ENCODE results near the gene SPINK4. TPM values are rescaled to one million over a fixed set of nuclear protein-coding genes. Genes with fewer than 3 reads are reported as not detected.

Gene SPINK4
- total RNA-seq, 1 experiment from 2014 or later = not detected

GRCh38 chr9:33264473-33265177 lies 24.7 kb downstream of the SPINK4 start, which contains the start of the genes BAG1 and CHMP5:
Gene BAG1, minus strand, starts transcription at chr9:33264708.
Gene CHMP5, plus strand, starts transcription at chr9:33265049. Its CDS starts 30 bp downstream, at chr9:33265079.
- H3K27ac Mint-ChIP-seq = peak within 1 kb of the TSS; percentile 95
- peak within 1 kb of the TSS; percentile 98 for H3K4me3 Mint-ChIP-seq
- H3K4me1 Mint-ChIP-seq = peaks cover 13% of the 10 kb centered on the region
- TF ChIP-seq E2F5 (CRISPR knock-in tag; IDR thresholded peaks at IDR 0.05) (0 out of 2 replicates have a peak, but pooled peaks have one; percentile 54), MXD4 (CRISPR knock-in tag; IDR thresholded peaks at IDR 0.05; ENCODE audit: borderline replicate concordance) (no peak), ESRRA (CRISPR knock-in tag; IDR thresholded peaks at IDR 0.05; ENCODE audit: borderline replicate concordance) (no peak), PRDM15 (CRISPR knock-in tag; IDR thresholded peaks at IDR 0.05) (peak; percentile 95), ELF4 (CRISPR knock-in tag; IDR thresholded peaks at IDR 0.05; ENCODE audit: low read depth) (peak; percentile 43; the same call in 1 of the 2 replicates), USF1 (CRISPR knock-in tag; IDR thresholded peaks at IDR 0.05) (no peak), ETV6 (CRISPR knock-in tag; IDR thresholded peaks at IDR 0.05) (peak; percentile 67), OVOL2 (CRISPR knock-in tag; IDR thresholded peaks at IDR 0.05; ENCODE audit: borderline replicate concordance) (no peak), ATF2 (CRISPR knock-in tag; IDR thresholded peaks at IDR 0.05; ENCODE audit: borderline replicate concordance, low read depth) (no peak), KAT7 (CRISPR knock-in tag; IDR thresholded peaks at IDR 0.05; ENCODE audit: borderline replicate concordance) (no peak), CBFB (CRISPR knock-in tag; IDR thresholded peaks at IDR 0.05; ENCODE audit: low read depth) (no peak), SP1 (CRISPR knock-in tag; conservative IDR thresholded peaks at IDR 0.05) (peak; percentile 84), FOXK1 (CRISPR knock-in tag; IDR thresholded peaks at IDR 0.05) (peak; percentile 71), PRRX2 (CRISPR knock-in tag; IDR thresholded peaks at IDR 0.05) (no peak), CREM (CRISPR knock-in tag; IDR thresholded peaks at IDR 0.05) (0 out of 2 replicates have a peak, but pooled peaks have one; percentile 29), NFYB (CRISPR knock-in tag; conservative IDR thresholded peaks at IDR 0.05; ENCODE audit: low read depth) (no peak), NR1H2 (CRISPR knock-in tag; IDR thresholded peaks at IDR 0.05) (no peak), GABPB1 (CRISPR knock-in tag; IDR thresholded peaks at IDR 0.05) (peak; percentile 46; the same call in 1 of the 2 replicates), FOXP4 (CRISPR knock-in tag; IDR thresholded peaks at IDR 0.05) (peak; percentile 53; the same call in 1 of the 2 replicates), HMGXB4 (CRISPR knock-in tag; IDR thresholded peaks at IDR 0.05) (0 out of 2 replicates have a peak, but pooled peaks have one; percentile 68), FOXP1 (CRISPR knock-in tag; IDR thresholded peaks at IDR 0.05; ENCODE audit: borderline replicate concordance) (0 out of 2 replicates have a peak, but pooled peaks have one; percentile 10), ZNF232 (CRISPR knock-in tag; IDR thresholded peaks at IDR 0.05) (peak; percentile 38; the same call in 1 of the 2 replicates), TEAD1 (CRISPR knock-in tag; IDR thresholded peaks at IDR 0.05) (no peak)
- DNase-seq (ENCODE audit: low spot score) (peak; percentile 100), ATAC-seq (peak; percentile 99)
- H3K36me3 Mint-ChIP-seq = peaks cover 40% of the 10 kb centered on the region
- POLR2A ChIA-PET = interaction anchor here (2.2 kb wide), 1 partner anchor 26 kb away, joined by 13 read pairs; the partner anchor contains the start of gene NFX1
- H3K9me3 Mint-ChIP-seq = no peaks in the 10 kb centered on the region
- CTCF ChIA-PET = interaction anchor here (0.5 to 0.8 kb wide), 4 partner anchors 19 to 191 kb away, joined by 3 to 4 read pairs (median 3); partner anchors contain the start of gene SMU1
- no peaks in the 10 kb centered on the region for H3K27me3 Mint-ChIP-seq (ENCODE audit: low read depth)
